IPS-20b (cell line): Measurements from ENCODE around the gene IFRD1.

ENCODE experiments used
- H3K27ac ChIP-seq: one replicate; pipeline ENCODE4 v1.5.1; 2013; ENCODE audit warnings: low read length
- H3K27me3 ChIP-seq: 2 replicates; pipeline ENCODE4 v1.6.1; 2013; ENCODE audit warnings: mild to moderate bottlenecking, low read length, inconsistent platforms; ENCODE audit not compliant: insufficient read depth
- H3K36me3 ChIP-seq: 2 replicates; pipeline ENCODE4 v1.6.1; 2013; ENCODE audit warnings: low read depth, mild to moderate bottlenecking, inconsistent platforms, low read length, moderate library complexity; ENCODE audit not compliant: insufficient read depth
- H3K4me1 ChIP-seq: 2 replicates; pipeline ENCODE4 v1.6.1; 2013; ENCODE audit warnings: mild to moderate bottlenecking, control low read depth, inconsistent platforms, low read length, moderate library complexity; ENCODE audit not compliant: insufficient read depth
- H3K4me3 ChIP-seq: 2 replicates; pipeline ENCODE4 v1.5.1; 2013; ENCODE audit warnings: mild to moderate bottlenecking, low read length, inconsistent platforms
- H3K9ac ChIP-seq: 2 replicates; pipeline ENCODE4 v1.6.1; 2013; ENCODE audit warnings: low read depth, mild to moderate bottlenecking, inconsistent platforms, low read length, moderate library complexity
- H3K9me3 ChIP-seq: 2 replicates; pipeline ENCODE4 v1.6.1; 2013; ENCODE audit warnings: mild to moderate bottlenecking, low read depth, low read length, inconsistent platforms; ENCODE audit not compliant: insufficient read depth

The IFRD1 gene

GRCh38 chr7:112421666-112422486, 28.4 kb upstream of the IFRD1 start:
- Histone ChIP-seq H3K4me1 (peaks cover 26% of the 10 kb centered on the region), H3K4me3 (no peak overlapping the region; the same call in 1 of the 2 replicates), H3K9ac (no peak overlapping the region; the same call in 1 of the 2 replicates), H3K27me3 (no peaks in the 10 kb centered on the region), H3K36me3 (no peaks in the 10 kb centered on the region), H3K27ac (peak overlapping the region; percentile 44), H3K9me3 (peaks cover 3% of the 10 kb centered on the region; the same call in 1 of the 2 replicates)

GRCh38 chr7:112422842-112423496, 27.3 kb upstream of the IFRD1 start:
- Histone ChIP-seq H3K36me3 (no peaks in the 10 kb centered on the region), H3K9me3 (no peaks in the 10 kb centered on the region), H3K4me1 (peaks cover 28% of the 10 kb centered on the region), H3K4me3 (peak overlapping the region; percentile 28; the same call in 1 of the 2 replicates), H3K27me3 (no peaks in the 10 kb centered on the region), H3K27ac (peak overlapping the region; percentile 29), H3K9ac (peak overlapping the region; percentile 26; the same call in 1 of the 2 replicates)

GRCh38 chr7:112423987-112424386, 26.3 kb upstream of the IFRD1 start:
- Histone ChIP-seq H3K36me3 (no peaks in the 10 kb centered on the region), H3K4me3 (no peak overlapping the region), H3K9me3 (no peaks in the 10 kb centered on the region), H3K9ac (no peak overlapping the region), H3K27ac (no peak overlapping the region), H3K4me1 (peaks cover 28% of the 10 kb centered on the region), H3K27me3 (no peaks in the 10 kb centered on the region)

- Histone ChIP-seq H3K9me3 (no peaks in the 10 kb centered on the region), H3K4me3 (no peak overlapping the region), H3K27me3 (no peaks in the 10 kb centered on the region), H3K36me3 (no peaks in the 10 kb centered on the region), H3K27ac (no peak overlapping the region), H3K9ac (no peak overlapping the region), H3K4me1 (peaks cover 13% of the 10 kb centered on the region; the same call in 1 of the 2 replicates)
Measured at GRCh38 chr7:112427984-112428383, 22.3 kb upstream of the IFRD1 start.

GRCh38 chr7:112428715-112429114, 21.5 kb upstream of the IFRD1 start:
- Histone ChIP-seq H3K27me3 (no peaks in the 10 kb centered on the region), H3K36me3 (no peaks in the 10 kb centered on the region), H3K9ac (no peak overlapping the region), H3K4me1 (peaks cover 6% of the 10 kb centered on the region; the same call in 1 of the 2 replicates), H3K27ac (no peak overlapping the region), H3K4me3 (no peak overlapping the region), H3K9me3 (no peaks in the 10 kb centered on the region)

- Histone ChIP-seq H3K4me3 (no peak overlapping the region), H3K4me1 (peaks cover 4% of the 10 kb centered on the region; the same call in 1 of the 2 replicates), H3K27me3 (no peaks in the 10 kb centered on the region), H3K36me3 (no peaks in the 10 kb centered on the region), H3K27ac (no peak overlapping the region), H3K9ac (no peak overlapping the region), H3K9me3 (no peaks in the 10 kb centered on the region)
Measured at GRCh38 chr7:112430649-112431048, 19.6 kb upstream of the IFRD1 start.

GRCh38 chr7:112431803-112432202, 18.5 kb upstream of the IFRD1 start:
- Histone ChIP-seq H3K4me3 (no peak overlapping the region), H3K27me3 (no peaks in the 10 kb centered on the region), H3K36me3 (no peaks in the 10 kb centered on the region), H3K4me1 (peaks cover 3% of the 10 kb centered on the region; the same call in 1 of the 2 replicates), H3K9ac (no peak overlapping the region), H3K27ac (no peak overlapping the region), H3K9me3 (no peaks in the 10 kb centered on the region)

- no peaks in the 10 kb centered on the region for H3K9me3 ChIP-seq
- no peaks in the 10 kb centered on the region for H3K36me3 ChIP-seq
- H3K9ac ChIP-seq, result no peak overlapping the region
- no peaks in the 10 kb centered on the region for H3K27me3 ChIP-seq
- H3K4me3 ChIP-seq, result no peak overlapping the region
- no peaks in the 10 kb centered on the region for H3K4me1 ChIP-seq
- no peak overlapping the region for H3K27ac ChIP-seq
Measured at GRCh38 chr7:112433289-112433688, 17.0 kb upstream of the IFRD1 start.

GRCh38 chr7:112437072-112437471, 13.2 kb upstream of the IFRD1 start:
- no peak overlapping the region for H3K27ac ChIP-seq
- H3K9me3 ChIP-seq, result no peaks in the 10 kb centered on the region
- no peaks in the 10 kb centered on the region for H3K4me1 ChIP-seq
- H3K36me3 ChIP-seq, result no peaks in the 10 kb centered on the region
- no peak overlapping the region for H3K4me3 ChIP-seq
- no peaks in the 10 kb centered on the region for H3K27me3 ChIP-seq
- H3K9ac ChIP-seq, result no peak overlapping the region

- Histone ChIP-seq H3K9ac (no peak overlapping the region), H3K36me3 (no peaks in the 10 kb centered on the region), H3K27ac (no peak overlapping the region), H3K27me3 (no peaks in the 10 kb centered on the region), H3K4me3 (no peak overlapping the region), H3K9me3 (no peaks in the 10 kb centered on the region), H3K4me1 (no peaks in the 10 kb centered on the region)
Measured at GRCh38 chr7:112439476-112439875, 10.8 kb upstream of the IFRD1 start.

GRCh38 chr7:112442210-112442609, 8.1 kb upstream of the IFRD1 start:
- Histone ChIP-seq H3K4me3 (no peak overlapping the region), H3K4me1 (no peaks in the 10 kb centered on the region), H3K27me3 (no peaks in the 10 kb centered on the region), H3K36me3 (no peaks in the 10 kb centered on the region), H3K27ac (no peak overlapping the region), H3K9ac (no peak overlapping the region), H3K9me3 (no peaks in the 10 kb centered on the region)

GRCh38 chr7:112444505-112444904, 5.8 kb upstream of the IFRD1 start:
- no peaks in the 10 kb centered on the region for H3K36me3 ChIP-seq
- no peak overlapping the region for H3K9ac ChIP-seq
- H3K9me3 ChIP-seq, result no peaks in the 10 kb centered on the region
- no peak overlapping the region for H3K27ac ChIP-seq
- H3K4me3 ChIP-seq, result no peak overlapping the region
- H3K27me3 ChIP-seq, result no peaks in the 10 kb centered on the region
- H3K4me1 ChIP-seq, result no peaks in the 10 kb centered on the region
